ENCODE data around the gene BRWD1.

GRCh38 chr21:39197448-39198233, 115.8 kb downstream of the BRWD1 start:
- no peak for TF ChIP-seq SUZ12 (IDR thresholded peaks at IDR 0.05; ENCODE audit: extremely low read depth, insufficient read depth, insufficient read length)
- TF ChIP-seq ZNF274 (IDR thresholded peaks at IDR 0.05; ENCODE audit: low read depth, low read length): no peak
- no peak for TF ChIP-seq YY1 (IDR thresholded peaks at IDR 0.05; ENCODE audit: insufficient read depth, insufficient read length)

All from NT2/D1 (cell line).